Measurements from ENCODE around the gene RAB38.

The RAB38 gene

DNA sequence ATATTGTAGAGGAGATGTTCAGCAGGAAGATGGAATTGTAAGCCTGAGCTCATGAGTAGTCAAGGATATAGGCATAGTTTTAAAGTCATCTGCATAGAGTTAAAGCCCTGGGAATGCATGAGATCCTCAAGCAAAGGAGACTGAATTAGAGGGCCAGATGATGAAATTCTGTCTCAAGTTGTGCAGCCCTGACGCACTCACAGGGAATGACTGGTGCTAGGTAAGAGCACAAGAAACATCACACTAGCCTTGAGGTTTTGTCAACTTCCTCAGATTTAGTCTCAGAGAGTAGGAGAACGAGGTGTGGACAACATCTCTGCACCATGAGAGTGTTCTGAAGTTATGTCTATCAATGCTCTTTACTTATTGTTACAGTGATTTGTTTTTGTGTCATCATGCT lies 5.8 kb downstream of the RAB38 start:
- no peak for DNase-seq

DNA sequence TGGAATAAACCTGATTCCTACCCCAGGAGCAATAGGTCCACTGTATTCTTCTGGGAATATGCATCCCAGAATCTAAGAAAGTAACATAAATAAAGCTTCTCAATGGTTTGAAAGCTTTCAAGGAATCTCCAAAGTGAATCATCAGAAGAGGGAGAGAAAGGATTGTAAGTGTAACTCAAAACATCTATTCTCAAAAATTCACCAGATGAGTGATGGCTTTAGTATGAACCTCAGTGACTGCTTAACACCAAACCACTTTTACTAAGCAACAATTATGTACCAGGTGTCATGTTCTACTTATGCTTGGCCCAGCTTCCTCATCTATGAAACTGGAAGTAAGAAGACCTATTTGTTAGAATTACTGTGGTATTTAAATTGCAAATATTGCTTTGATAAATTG lies 7.4 kb downstream of the RAB38 start:
- DNase-seq: no peak

DNA sequence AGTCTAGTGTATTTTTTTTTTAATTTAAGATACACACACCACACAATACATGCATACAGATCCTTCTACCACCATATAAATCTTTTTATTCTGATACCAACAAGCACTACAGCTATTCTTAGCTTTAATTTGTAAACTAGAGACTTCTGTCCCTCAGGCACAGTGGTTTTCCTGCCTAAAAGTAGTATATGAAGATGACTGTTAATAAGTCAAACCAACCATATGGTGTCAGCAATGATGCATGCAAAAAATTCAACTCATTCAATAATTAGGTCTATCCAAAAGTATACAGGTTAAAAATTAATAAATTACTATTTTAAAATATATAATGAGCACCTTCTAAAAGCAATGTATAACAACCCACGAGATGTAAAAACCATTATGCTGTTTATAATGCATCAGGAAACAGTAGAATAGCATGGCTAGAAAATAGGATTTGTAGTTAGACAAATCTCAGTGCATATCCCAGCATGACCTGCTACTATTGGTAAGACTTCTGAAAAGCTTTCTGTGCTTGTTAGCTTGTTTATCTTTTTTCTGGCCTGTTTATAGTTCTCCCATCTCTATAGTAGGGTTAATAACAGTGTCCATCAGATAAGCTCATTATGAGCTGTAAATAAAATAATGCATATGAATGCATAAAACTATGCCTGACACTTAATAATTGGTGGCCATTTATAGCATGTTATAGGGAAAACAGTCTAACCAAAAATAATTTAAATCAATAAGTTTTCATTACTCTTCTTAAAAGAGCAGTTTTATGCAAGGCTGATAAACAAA lies 10.2 kb downstream of the RAB38 start:
- no peak for DNase-seq

DNA sequence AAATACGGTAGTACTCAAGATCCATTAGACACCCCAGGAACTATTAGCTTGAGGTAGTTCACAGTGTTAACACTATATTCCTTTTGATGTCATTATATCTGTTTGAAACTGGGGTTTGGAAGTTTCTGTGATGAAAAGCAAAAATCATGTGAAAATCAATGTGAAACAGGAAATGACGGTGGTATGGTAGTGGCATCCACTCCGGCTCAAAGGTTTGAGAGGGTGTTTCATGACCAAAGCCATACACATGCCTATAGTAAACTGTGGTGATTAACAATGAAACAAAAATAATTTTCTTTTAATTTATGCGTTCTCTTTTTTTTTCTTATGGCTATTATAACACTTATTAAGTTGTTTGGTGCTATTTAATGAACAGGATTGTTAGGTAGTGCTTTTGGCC lies 10.9 kb downstream of the RAB38 start:
- no peak for DNase-seq

DNA sequence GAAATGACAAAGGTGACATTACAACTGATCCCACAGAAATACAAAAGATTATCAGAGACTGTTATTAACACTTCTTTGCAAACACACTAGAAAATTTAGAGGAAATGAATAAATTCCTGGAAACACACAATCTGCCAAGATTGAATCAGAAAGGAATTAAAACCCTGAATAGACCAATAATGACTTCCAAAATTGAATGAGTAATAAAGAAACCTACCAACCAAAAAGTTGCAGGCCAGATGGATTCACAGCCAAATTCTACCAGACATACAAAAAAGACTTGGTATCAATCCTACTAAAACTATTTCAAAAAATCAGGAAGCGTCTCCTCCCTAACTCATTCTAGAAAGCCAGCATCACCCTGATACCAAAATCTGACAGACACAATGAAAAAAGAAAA lies 17.2 kb downstream of the RAB38 start:
- DNase-seq: no peak

GRCh38 chr11:88157370-88157769 lies 17.9 kb downstream of the RAB38 start:
- DNase-seq: no peak

DNA sequence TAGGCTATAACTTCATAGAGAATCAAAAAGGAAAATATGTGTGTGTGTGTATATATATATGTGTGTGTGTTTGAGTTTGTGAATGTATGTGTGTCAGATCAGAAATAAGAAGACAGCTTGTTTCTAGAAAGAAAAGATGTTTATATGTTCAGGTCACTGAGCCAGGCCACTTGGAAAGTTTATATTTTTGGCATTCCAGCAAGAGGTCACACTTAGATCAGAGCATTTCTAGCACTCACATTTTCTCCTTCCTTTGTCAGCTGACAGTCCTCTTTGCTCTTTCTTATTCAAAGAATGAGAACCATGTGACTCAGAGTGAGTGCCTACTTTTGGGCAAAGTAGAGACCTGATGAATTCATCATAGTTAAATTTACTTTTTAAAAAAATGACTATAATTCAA lies 22.9 kb downstream of the RAB38 start:
- DNase-seq: no peak

DNA sequence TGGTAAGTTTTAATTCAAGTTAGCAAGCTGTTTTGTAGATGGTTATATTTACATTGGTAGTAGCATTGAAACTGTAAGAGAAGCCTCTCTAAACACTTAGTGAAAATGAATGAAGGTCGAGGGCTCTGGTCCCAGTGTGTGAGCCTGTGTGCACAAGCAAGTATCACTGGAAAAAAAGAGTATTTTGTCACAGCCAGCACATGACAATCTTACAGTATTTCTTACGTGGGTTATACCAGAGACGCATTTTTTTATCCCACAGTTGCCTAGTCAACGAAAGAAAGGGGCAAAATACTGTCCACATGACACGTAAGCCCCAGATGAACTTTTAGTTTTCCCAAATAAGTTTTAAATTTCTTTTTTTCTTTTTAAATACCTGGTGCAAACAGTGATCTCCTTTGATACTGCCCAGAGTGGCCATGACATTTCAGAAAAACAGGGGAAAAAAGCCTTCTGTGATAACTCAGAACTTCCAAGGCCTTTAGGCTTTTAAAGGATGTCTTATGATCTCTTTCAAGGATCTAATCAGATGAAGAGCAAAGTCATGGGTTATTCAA lies 23.5 kb downstream of the RAB38 start:
- no peak for DNase-seq

DNA sequence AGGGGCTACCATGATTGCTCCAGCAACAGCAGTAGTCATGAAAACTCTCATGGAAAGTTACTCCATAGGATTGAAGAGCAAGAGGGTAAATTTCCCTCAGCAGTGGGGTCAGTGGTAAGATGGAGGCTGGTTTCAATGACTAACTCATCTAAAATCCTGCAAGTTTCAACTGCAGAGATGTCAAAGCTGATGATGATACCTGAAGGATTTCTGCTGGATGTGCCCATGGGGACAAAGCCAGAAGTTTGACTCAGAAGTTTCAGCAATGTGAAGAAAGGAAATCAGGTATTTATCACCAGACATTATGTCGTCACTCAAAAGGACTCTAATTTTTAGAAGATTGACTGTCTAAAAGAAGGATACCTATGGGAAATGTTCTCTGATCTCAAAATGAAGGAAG lies 29.1 kb downstream of the RAB38 start:
- DNase-seq: no peak

DNA sequence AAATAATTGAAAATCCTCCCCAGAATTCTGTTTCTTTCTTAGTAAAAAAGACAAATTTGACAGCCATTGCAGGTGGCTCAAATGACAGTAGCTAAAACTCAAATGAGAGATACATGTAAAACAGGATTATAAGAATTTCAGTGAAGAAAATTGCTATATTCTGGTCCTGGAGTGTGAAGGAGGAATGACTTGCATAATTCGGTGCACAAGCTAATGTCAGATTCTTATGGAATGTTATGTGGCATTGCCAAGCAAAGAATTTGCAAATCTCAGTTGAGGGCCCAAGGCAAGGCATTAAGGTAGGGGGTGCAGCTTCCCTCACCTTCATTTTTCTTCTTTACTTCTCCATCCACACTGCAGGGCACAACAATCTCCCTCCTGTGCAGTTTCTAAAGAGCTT lies 35.4 kb downstream of the RAB38 start:
- no peak for DNase-seq

DNA sequence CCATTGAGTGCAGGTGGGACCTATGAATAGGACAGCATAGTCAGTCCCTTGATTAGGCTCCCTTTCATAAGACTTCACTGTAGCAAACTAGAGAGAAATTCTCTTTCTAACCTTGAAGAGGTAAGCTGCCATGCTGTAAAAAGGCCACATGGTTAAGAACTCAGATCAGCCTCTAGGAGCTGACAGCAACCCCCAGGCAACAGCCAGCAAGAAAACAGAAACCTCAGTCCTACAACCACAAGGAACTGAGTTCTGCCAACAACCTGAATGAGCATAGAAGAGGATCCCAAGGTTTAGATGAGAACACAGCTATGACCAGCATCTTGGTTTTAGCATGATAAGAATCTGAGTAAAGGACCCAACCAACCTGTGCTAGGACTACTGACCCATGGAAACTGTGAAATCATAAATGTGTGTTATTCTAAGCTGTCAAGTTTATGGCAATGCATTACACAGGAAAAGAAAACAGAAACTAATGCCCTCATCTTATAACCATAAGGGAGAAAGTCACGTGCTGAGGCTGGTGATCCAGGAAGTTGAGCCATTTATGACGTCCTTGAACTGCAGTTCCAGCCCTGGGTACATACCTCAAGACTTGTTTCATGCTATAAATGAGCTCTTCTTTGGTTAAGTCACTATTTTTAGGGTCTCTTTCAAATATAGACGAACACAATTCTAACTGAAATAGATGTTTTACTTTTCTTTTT lies 43.3 kb downstream of the RAB38 start:
- no peak for DNase-seq

GRCh38 chr11:88122956-88123355 lies 52.3 kb downstream of the RAB38 start:
- DNase-seq: no peak

DNA sequence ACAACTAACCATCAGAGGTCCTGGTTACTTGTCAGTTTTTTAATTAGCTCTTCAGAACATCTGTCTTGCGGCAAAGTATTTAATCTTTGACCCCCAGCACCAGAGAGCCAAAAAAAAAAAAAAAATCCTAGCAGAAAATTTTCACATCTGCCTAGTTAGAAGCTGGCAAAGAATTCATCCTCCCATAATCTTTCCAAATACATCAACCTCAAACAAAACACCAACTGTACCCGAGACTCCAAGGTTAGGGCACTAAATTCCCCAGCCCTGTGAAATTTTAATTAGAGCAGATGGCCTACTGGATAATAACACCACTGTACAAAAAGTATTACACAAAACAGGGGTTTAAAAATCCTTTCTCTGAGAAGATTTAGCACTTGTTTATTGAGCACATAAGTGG lies 55.7 kb downstream of the RAB38 start:
- DNase-seq: no peak

DNA sequence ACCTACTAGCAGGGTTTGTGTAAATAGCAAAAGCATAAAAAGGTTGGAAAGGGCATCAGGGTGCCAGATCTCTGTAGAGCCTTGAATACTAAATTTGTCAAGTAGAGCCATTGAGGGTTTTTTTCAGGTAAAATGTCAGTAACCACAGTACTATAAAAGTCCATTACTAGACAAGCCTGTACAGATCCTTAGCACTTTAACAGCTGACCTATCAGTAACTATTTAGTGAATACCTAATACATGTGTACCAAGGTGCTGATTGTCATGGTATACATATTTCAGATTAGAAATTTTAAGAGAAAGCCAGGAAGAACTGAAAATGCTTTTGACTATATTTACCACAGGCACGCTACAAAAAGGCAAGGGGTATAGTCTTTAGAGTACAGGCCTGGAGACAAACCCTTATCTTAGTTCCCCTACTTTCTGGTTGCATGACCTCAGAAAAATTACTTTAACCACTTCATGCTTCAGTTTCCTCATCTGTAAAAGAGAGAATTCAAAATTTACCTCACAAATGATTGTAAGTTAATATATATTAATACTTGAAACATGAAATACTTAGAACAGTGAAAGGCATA lies 57.9 kb downstream of the RAB38 start:
- no peak for DNase-seq

DNA sequence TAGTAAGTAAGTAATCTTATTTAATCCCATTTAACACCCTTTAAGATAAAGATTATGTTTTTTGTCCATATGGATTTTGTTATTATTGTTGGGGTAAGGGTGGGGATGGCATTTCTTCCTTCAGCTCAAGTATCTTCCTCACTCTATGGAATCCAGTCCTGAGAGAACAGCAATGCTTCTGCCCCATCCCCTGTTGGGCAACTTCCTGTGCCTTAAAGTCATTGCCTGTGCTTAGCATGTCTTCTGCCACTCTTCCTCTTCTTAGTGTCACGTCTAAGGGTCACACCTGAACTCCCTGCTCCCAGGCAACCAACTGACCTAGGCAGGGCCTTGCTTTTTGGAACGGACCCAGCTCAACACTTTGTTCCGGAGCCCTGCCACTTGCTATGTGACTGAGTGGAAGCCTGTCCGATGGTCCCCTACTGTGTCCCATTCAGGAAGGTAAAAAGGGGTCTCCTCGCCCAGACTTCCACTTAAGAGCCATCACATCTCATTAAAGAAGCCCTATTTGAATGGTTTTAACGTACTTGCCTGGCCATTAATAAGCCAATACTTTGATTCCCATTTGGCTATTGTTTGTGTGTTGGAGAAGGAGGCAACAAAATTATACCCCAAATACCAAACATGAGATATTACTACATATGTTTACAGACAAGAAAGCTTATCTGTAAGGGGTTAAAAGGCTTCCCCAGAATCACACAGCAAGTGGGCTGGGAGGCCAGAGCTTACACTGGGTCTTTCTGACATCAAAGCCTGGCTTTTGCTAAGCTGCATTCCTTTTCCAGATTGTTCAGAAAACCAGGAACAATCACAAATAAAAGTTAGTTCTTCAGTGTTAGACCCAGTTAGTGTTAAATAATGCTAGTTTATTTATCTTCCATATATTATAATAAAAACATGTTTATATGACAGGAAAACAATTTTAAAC lies 59.2 kb downstream of the RAB38 start:
- DNase-seq: no peak

DNA sequence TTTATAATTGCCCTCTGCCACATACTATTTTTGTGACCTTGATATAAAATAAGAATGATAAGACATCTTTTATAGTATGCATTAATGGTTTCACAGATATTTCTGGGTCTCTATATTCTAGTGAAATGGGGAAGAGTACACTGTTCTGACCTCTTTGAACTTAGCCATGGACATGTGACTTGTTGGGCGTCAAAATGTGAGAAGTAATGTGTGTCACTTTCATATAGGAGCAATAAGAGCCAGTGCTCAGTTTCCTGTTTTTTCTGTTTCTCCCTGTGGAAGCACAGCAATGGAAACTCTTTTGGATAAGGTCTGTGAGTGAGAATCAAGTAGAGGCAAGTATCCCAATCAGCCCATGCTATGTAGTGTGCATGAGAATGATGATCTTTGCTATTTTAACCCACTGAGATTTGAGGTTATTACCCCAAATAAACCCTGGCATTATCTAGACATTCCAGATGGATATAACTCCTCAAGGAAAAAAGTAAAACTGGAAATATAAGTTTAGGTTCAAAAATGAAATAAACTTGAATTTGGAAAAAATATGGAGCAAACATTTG lies 60.7 kb downstream of the RAB38 start:
- DNase-seq: no peak

DNA sequence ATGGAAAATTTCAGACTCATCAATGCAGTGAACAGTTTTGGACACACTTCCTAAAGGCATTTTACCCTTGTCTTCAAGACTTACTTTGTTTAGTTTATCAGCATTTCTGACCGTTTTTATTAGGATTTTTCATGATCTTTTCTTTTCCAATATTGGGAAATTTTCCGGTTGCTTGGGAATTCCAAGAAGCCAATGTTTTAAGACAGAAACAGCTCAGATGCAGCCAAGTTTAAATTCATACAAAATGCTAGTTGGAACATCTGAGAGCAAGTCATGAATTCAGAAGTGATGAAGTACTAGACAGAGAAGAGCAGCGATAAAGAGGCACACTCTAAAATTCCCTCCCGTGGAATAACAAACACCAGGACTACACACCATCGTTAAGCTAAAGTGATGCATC lies 68.6 kb downstream of the RAB38 start:
- DNase-seq: no peak

- DNase-seq: no peak
These were observed 69.3 kb downstream of the RAB38 start for GRCh38 chr11:88105951-88106350.

GRCh38 chr11:88105526-88105925 lies 69.7 kb downstream of the RAB38 start:
- DNase-seq: no peak

DNA sequence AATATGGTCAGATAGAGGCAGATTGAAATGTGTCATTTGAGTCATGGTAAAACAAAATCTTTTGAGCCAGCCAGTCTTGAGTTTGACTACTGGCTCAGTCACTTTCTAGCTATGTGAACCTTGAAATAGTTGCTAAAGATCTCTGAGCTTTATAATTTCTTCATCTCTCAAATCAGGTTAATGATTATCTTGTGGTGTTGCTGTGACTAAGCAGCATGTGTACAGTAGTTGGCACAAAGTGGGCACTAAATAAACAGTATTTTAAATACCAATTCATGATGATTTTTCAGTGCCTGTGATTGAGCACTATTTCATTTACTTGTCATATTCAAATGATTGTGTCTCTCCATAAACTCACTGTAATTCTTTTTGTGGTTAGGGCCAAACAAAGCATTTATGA lies 70.8 kb downstream of the RAB38 start:
- no peak for DNase-seq

DNA sequence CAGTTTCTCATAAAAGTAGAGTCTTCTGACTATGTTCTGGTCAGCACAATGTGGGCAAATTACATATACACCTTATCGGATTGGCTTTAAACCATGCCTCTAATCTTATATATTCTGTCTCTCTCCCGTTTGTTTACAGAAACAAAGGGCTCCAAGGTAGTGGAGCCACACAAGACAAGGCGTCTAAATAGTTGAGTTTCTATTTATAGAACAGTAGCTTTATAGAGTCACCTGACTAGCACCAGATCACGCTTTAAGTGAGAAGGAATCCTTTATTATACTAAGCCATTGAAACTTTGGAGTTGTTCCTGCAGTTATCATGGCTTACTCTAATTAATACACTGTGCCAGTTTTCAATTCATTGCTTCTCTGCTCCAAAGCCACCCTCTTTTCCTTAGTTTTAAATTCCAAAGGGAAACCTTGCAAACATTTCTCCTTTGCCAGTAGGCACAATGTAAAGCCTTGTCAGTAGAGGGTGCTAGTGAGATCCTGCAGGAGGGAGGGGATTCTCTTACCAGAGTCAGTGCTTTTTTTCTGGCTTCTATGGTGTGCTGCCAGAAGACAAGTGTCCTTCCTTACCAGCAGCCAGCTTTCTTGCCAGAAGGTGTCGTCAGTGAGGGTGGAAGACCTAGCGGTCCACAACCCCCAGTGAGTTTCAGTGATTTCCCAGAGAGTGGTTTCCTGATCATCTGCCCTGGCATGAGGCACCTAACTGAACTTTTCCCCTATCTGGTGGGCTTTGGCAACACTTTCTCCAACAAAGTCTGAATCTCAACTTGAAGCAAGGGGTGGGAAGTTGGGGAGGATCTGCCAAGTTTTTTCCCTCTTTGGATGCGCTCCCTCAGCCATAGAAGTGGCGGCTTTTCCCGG lies 71.7 kb downstream of the RAB38 start:
- DNase-seq: peak; percentile 11

- DNase-seq: no peak
These were observed 72.7 kb downstream of the RAB38 start for GRCh38 chr11:88102598-88102934.

All from CD4-positive, alpha-beta T cell treated with Interleukin-17A for 4 hours (primary cell).